T-cell (primary cell): ENCODE results near the gene ATF2. TPM values are rescaled to one million over a fixed set of nuclear protein-coding genes. Genes with fewer than 3 reads are reported as not detected.
"Not testable (repeated sequence)": the region's sequence is repeated elsewhere in the genome, so short reads cannot be mapped to it uniquely, and the experiment has no call there.

Source experiments
- ATAC-seq, 4 experiments: fragments of 200-7000 bp in 3 of 4; fragments of 150-1000 bp in 1 of 4; cut with Tn5 transposase; replicated peaks in 1 of 4; 1 replicate in 3 of 4; 2 replicates in 1 of 4; pipeline ENCODE4 v1.10.0; 2021; ENCODE audit warnings: moderate library complexity in 3 of 4, mild to moderate bottlenecking in 2 of 4, moderate number of reproducible peaks in 1 of 4
- CTCF ChIA-PET, 2 donors: fragments of 300-600 bp; sonication (Branson Sonifier 250); formaldehyde crosslinking; loops; one replicate each; lab custom pipeline; 2022; ENCODE audit warnings: antibody characterized with exemption in 2 of 2; lab: Charles Lee
- POLR2A ChIA-PET, 2 donors: fragments of 300-600 bp; sonication (Branson Sonifier 250); formaldehyde crosslinking; loops; one replicate each; lab custom pipeline; 2022; ENCODE audit warnings: antibody characterized with exemption in 2 of 2; lab: Charles Lee
- DNase-seq, 35 experiments: peaks; one replicate each; pipeline versions ENCODE4 v3.0.0 to v3.0.0-alpha.2; 2013 to 2023
- H3K27ac ChIP-seq: one replicate; pipeline ENCODE4 v1.5.1; 2013; ENCODE audit warnings: low read length
- H3K27me3 ChIP-seq, 2 experiments: replicated peaks in 1 of 2; 1 replicate in 1 of 2; 2 replicates in 1 of 2; pipeline versions ENCODE4 v1.6.1 to v1.7.0; 2013; ENCODE audit warnings: low read length in 1 of 2, mixed read lengths in 1 of 2; ENCODE audit not compliant: control insufficient read depth in 2 of 2, insufficient read depth in 2 of 2; ENCODE audit errors: extremely low read depth in 1 of 2
- H3K36me3 ChIP-seq, 2 donors: 1 replicate in 1 of 2; 2 replicates in 1 of 2; pipeline versions ENCODE4 v1.6.1 to v1.7.0; 2013; ENCODE audit warnings: low read length in 1 of 2; ENCODE audit not compliant: control insufficient read depth in 2 of 2, insufficient read depth in 1 of 2; ENCODE audit errors: extremely low read depth in 1 of 2
- H3K4me1 ChIP-seq, 2 experiments: 1 replicate in 1 of 2; 2 replicates in 1 of 2; pipeline versions ENCODE4 v1.6.1 to v1.7.0; 2013; ENCODE audit warnings: low read length in 2 of 2, mixed read lengths in 1 of 2; ENCODE audit not compliant: insufficient read depth in 2 of 2, control insufficient read depth in 1 of 2; ENCODE audit errors: extremely low read depth in 1 of 2
- H3K4me3 ChIP-seq, 2 donors: 1 replicate in 1 of 2; 2 replicates in 1 of 2; pipeline versions ENCODE4 v1.5.1 to v1.7.0; 2013; ENCODE audit warnings: mild to moderate bottlenecking in 2 of 2, low read length in 1 of 2, moderate library complexity in 1 of 2; ENCODE audit not compliant: control insufficient read depth in 1 of 2; ENCODE audit errors: extremely low read depth in 1 of 2
- H3K9me3 ChIP-seq: 2 replicates; pipeline ENCODE4 v1.7.0; 2013
- H3K27ac Mint-ChIP-seq, 2 donors: one replicate each; pipeline ENCODE4 v1.8.0; 2020 to 2021; ENCODE audit warnings: mild to moderate bottlenecking in 2 of 2, mixed read lengths in 2 of 2
- H3K27me3 Mint-ChIP-seq, 2 donors: one replicate each; pipeline ENCODE4 v1.8.0; 2021 to 2022; ENCODE audit warnings: mixed read lengths in 2 of 2
- H3K36me3 Mint-ChIP-seq: one replicate; pipeline ENCODE4 v1.8.0; 2021; ENCODE audit warnings: mixed read lengths
- H3K4me1 Mint-ChIP-seq, 3 donors: one replicate each; pipeline ENCODE4 v1.8.0; 2020 to 2022; ENCODE audit warnings: mixed read lengths in 3 of 3, mild to moderate bottlenecking in 1 of 3
- H3K4me3 Mint-ChIP-seq, 3 donors: one replicate each; pipeline ENCODE4 v1.8.0; 2020 to 2022; ENCODE audit warnings: mild to moderate bottlenecking in 3 of 3, mixed read lengths in 3 of 3, moderate library complexity in 3 of 3
- H3K9me3 Mint-ChIP-seq, 3 donors: one replicate each; pipeline ENCODE4 v1.8.0; 2020 to 2022; ENCODE audit warnings: mixed read lengths in 3 of 3
- WGBS: methylation state at CpG from one replicate; pipeline ENCODE4 v1.1.5; 2013; ENCODE audit warnings: missing lambda C conversion rate; ENCODE audit not compliant: insufficient coverage; 5-methylcytosine and 5-hydroxymethylcytosine counted together
- total RNA-seq, 35 experiments: library from RNA in 6 of 35; stranded (reverse) in 6 of 35; fragments of 120-200 nt in 1 of 35; gene quantifications; one replicate each; pipeline versions ENCODE4 v1.2.1 to v1.2.4 and lab custom pipeline; 2013 to 2026

Gene ATF2
- total RNA-seq, 5 donors from 2014 or later (not counting 1 experiment from before 2014, with no cell fraction given): 49.1 to 57.0 (median 52.9) TPM

GRCh38 chr2:175126661-175127060 lies 41.3 kb downstream of the ATF2 start:
- peaks cover 22 to 27% (median 27%) of the 10 kb centered on the region in 3 donors for H3K4me1 Mint-ChIP-seq
- Histone ChIP-seq H3K9me3 (no peaks in the 10 kb centered on the region), H3K36me3 (peaks cover 6 to 11% of the 10 kb centered on the region in 2 donors), H3K4me3 (no peak overlapping the region), H3K27me3 (no peaks in the 10 kb centered on the region), H3K27ac (no peak overlapping the region), H3K4me1 (no peaks in the 10 kb centered on the region)
- peaks cover 36% of the 10 kb centered on the region for H3K36me3 Mint-ChIP-seq
- ATAC-seq: no peak
- CTCF ChIA-PET: no interaction called here
- no peaks in the 10 kb centered on the region for H3K27me3 Mint-ChIP-seq
- H3K9me3 Mint-ChIP-seq: no peaks in the 10 kb centered on the region
- WGBS: 100% methylated on average over 1 of the region's 1 CpG
- POLR2A ChIA-PET: interaction anchor here in 1 of 2 donors (0.6 to 0.7 kb wide), 2 partner anchors 18 to 20 kb away, joined by 3 read pairs; no protein-coding TSS in a partner anchor
- no peak overlapping the region for H3K4me3 Mint-ChIP-seq
- no peak for DNase-seq
- no peak overlapping the region for H3K27ac Mint-ChIP-seq

GRCh38 chr2:175123254-175123653 lies 44.7 kb downstream of the ATF2 start:
- no peak overlapping the region for H3K4me3 ChIP-seq
- H3K4me1 Mint-ChIP-seq: peaks cover 21 to 25% (median 22%) of the 10 kb centered on the region in 3 donors
- no peak overlapping the region for H3K27ac Mint-ChIP-seq
- no peak for ATAC-seq
- ChIA-PET CTCF (interaction anchor here in 1 of 2 donors (0.5 kb wide), 1 partner anchor 19 kb away, joined by 4 read pairs; no protein-coding TSS in a partner anchor), POLR2A (no interaction called here)
- H3K27me3 ChIP-seq: no peaks in the 10 kb centered on the region
- no peak overlapping the region for H3K4me3 Mint-ChIP-seq
- no peaks in the 10 kb centered on the region for H3K4me1 ChIP-seq
- H3K36me3 ChIP-seq: peaks cover 6% of the 10 kb centered on the region in 2 donors
- no peaks in the 10 kb centered on the region for H3K9me3 ChIP-seq
- H3K9me3 Mint-ChIP-seq: no peaks in the 10 kb centered on the region
- no peak overlapping the region for H3K27ac ChIP-seq
- H3K27me3 Mint-ChIP-seq: no peaks in the 10 kb centered on the region
- no CpG with 5 or more reads among the region's 3 CpGs for WGBS
- H3K36me3 Mint-ChIP-seq: peaks cover 23% of the 10 kb centered on the region
- DNase-seq: no peak

GRCh38 chr2:175111200-175111657 lies 56.8 kb downstream of the ATF2 start:
- H3K27me3 ChIP-seq: no peaks in the 10 kb centered on the region
- H3K36me3 Mint-ChIP-seq: peaks cover 50% of the 10 kb centered on the region
- peaks cover 0 to 4% (median 2%) of the 10 kb centered on the region in 3 donors for H3K4me1 Mint-ChIP-seq
- peak in 2 of 4 experiments; percentile 29 to 44 for ATAC-seq
- no peak overlapping the region for H3K27ac ChIP-seq
- peak in 1 of 35 experiments; percentile 68 for DNase-seq
- H3K9me3 ChIP-seq: no peaks in the 10 kb centered on the region
- no peaks in the 10 kb centered on the region for H3K9me3 Mint-ChIP-seq
- no peak overlapping the region for H3K4me3 ChIP-seq
- POLR2A ChIA-PET: no interaction called here
- H3K27me3 Mint-ChIP-seq: no peaks in the 10 kb centered on the region
- WGBS: no CpG with 5 or more reads among the region's 3 CpGs
- CTCF ChIA-PET: interaction anchor here (0.6 to 1.5 kb wide), 3 partner anchors 27 to 1017 kb away, joined by 3 to 5 read pairs (median 3); no protein-coding TSS in a partner anchor
- H3K4me3 Mint-ChIP-seq: no peak overlapping the region
- H3K36me3 ChIP-seq: peaks cover 0 to 40% of the 10 kb centered on the region in 2 donors
- H3K4me1 ChIP-seq: no peaks in the 10 kb centered on the region
- peak overlapping the region; percentile 41 to 70 for H3K27ac Mint-ChIP-seq

- H3K27me3 Mint-ChIP-seq, H3K4me1 ChIP-seq, H3K9me3 Mint-ChIP-seq, H3K27ac ChIP-seq, H3K9me3 ChIP-seq, H3K27me3 ChIP-seq, CTCF ChIA-PET, H3K4me1 Mint-ChIP-seq, ATAC-seq, POLR2A ChIA-PET, H3K4me3 ChIP-seq, H3K27ac Mint-ChIP-seq, H3K4me3 Mint-ChIP-seq: not testable (repeated sequence)
- peak in 1 of 35 experiments; percentile 1 for DNase-seq
- H3K36me3 ChIP-seq: peaks cover 0 to 21% of the 10 kb centered on the region in 2 donors
- H3K36me3 Mint-ChIP-seq: peaks cover 48% of the 10 kb centered on the region
- WGBS: 98% methylated on average over 13 of the region's 39 CpGs
These were observed 59.9 kb downstream of the ATF2 start for GRCh38 chr2:175108091-175108490.

DNA sequence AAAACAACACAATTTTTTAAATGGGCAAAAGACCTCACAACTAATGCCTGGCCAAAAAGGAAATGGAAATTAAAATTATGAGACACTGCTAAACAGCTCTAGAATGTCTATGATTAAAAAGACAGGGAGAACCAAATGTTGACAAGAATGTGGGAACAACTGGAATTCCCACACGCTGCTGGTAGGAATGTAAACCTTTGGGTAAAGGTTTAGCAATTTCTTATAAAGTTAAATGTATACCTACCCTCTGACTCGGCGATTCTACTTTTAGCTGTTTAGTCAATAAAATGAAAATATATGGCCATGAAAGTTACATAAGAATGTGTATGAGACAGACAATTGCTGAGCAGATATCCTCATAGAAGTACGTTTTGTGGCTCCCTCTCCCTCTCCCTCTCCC lies 60.9 kb downstream of the ATF2 start:
- DNase-seq (no peak), ATAC-seq (no peak)
- Histone ChIP-seq H3K36me3 (peaks cover 0 to 13% of the 10 kb centered on the region in 2 donors), H3K4me3 (no peak overlapping the region), H3K4me1 (no peaks in the 10 kb centered on the region), H3K27me3 (no peaks in the 10 kb centered on the region), H3K9me3 (no peaks in the 10 kb centered on the region), H3K27ac (no peak overlapping the region)
- no peaks in the 10 kb centered on the region for H3K9me3 Mint-ChIP-seq
- H3K36me3 Mint-ChIP-seq: peaks cover 49% of the 10 kb centered on the region
- no peaks in the 10 kb centered on the region for H3K27me3 Mint-ChIP-seq
- POLR2A ChIA-PET: interaction anchor here in 1 of 2 donors (0.6 kb wide), 1 partner anchor 15 kb away, joined by 3 read pairs; no protein-coding TSS in a partner anchor
- no peak overlapping the region for H3K4me3 Mint-ChIP-seq
- peaks cover 0 to 7% (median 2%) of the 10 kb centered on the region in 3 donors for H3K4me1 Mint-ChIP-seq
- CTCF ChIA-PET: interaction anchor here in 1 of 2 donors (0.6 to 1.5 kb wide), 2 partner anchors 7 to 47 kb away, joined by 3 to 6 read pairs; no protein-coding TSS in a partner anchor
- WGBS: no CpG with 5 or more reads among the region's 4 CpGs
- no peak overlapping the region for H3K27ac Mint-ChIP-seq

GRCh38 chr2:175103191-175103590 lies 64.8 kb downstream of the ATF2 start:
- no peak overlapping the region for H3K27ac Mint-ChIP-seq
- no peak overlapping the region for H3K27ac ChIP-seq
- peaks cover 0 to 13% of the 10 kb centered on the region in 2 donors for H3K36me3 ChIP-seq
- ChIA-PET CTCF (interaction anchor here (0.6 to 1.0 kb wide), 2 partner anchors 12 to 715 kb away, joined by 3 to 6 read pairs; no protein-coding TSS in a partner anchor), POLR2A (no interaction called here)
- H3K27me3 ChIP-seq: no peaks in the 10 kb centered on the region
- DNase-seq (no peak), ATAC-seq (no peak)
- no peak overlapping the region for H3K4me3 ChIP-seq
- H3K4me3 Mint-ChIP-seq: no peak overlapping the region
- no CpG with 5 or more reads among the region's 1 CpG for WGBS
- H3K27me3 Mint-ChIP-seq: no peaks in the 10 kb centered on the region
- H3K36me3 Mint-ChIP-seq: peaks cover 51% of the 10 kb centered on the region
- no peaks in the 10 kb centered on the region for H3K9me3 Mint-ChIP-seq
- no peaks in the 10 kb centered on the region for H3K9me3 ChIP-seq
- H3K4me1 ChIP-seq: no peaks in the 10 kb centered on the region
- H3K4me1 Mint-ChIP-seq: peaks cover 0 to 6% (median 5%) of the 10 kb centered on the region in 3 donors
